Neural cell (in vitro differentiated cells): ENCODE data around the gene HDAC9.

Experiments
- EP300 ChIP-seq: fragments of 450-650 bp; conservative IDR thresholded peaks from 2 replicates; pipeline ENCODE4 v1.6.1; 2014; ENCODE audit warnings: antibody characterized with exemption, mild to moderate bottlenecking, moderate library complexity; ENCODE audit not compliant: poor library complexity, severe bottlenecking
- POLR2AphosphoS5 ChIP-seq: IDR thresholded peaks from 2 replicates; pipeline ENCODE4 v1.6.1; 2012

DNA sequence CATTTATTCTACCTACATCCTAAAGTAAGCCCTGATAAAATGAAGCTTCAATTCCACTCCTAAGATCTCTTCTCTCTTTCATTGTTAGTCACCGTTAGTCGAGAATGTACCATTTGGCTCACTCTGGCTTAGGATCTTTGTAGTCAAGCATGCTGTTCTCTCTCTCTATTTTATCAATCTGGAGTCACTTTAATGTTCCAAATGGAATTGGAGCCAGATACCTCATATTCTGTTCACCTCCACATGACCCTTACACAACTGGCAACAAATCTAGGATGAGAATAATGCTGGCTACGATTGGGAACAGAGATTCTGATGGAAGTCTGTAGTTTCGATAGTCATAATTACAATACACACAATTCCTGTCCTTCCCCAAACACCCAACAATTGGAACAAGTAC lies 408.1 kb downstream of the HDAC9 start:
- no peak for TF ChIP-seq EP300
- TF ChIP-seq POLR2AphosphoS5, result no peak
